ENCODE data around the gene CELA3A. TPM values are rescaled to one million over a fixed set of nuclear protein-coding genes. Genes with fewer than 3 reads are reported as not detected.

CELA3A gene, protein sequence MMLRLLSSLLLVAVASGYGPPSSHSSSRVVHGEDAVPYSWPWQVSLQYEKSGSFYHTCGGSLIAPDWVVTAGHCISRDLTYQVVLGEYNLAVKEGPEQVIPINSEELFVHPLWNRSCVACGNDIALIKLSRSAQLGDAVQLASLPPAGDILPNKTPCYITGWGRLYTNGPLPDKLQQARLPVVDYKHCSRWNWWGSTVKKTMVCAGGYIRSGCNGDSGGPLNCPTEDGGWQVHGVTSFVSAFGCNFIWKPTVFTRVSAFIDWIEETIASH
- total RNA-seq = 1.5 and 3.1 TPM in 2 replicates
- long read RNA-seq, partial matches to known transcripts = 0 of 2 reads
- long read RNA-seq, other reads (novel, unspliced or antisense) = 0 of 2 reads

DNA sequence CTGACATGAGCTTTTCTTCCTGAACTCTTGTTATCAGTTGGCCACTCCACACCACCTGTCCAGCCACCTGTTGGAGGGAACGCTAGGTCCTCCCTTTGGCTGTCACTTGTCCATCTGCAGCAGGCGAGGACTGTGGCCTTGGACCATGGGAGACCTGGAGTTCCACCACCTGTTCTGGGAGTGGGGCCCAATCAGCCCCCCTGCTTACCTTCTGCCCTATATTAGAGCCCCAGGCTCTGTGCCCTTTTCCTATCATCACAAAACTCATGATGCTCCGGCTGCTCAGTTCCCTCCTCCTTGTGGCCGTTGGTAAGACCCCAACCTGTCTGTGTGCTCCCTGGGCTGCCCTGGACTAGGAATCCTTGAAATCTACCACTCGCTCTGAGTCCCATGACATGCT is at the start of gene CELA3A:
TSS of gene CELA3A (plus strand) at position 249 of the 400 bp plus-strand sequence. CDS start at position 267, 18 bp downstream.
- Mint-ChIP-seq H3K4me3 (ENCODE audit: low read depth) (no peak within 1 kb of the TSS), H3K27me3 (no peaks in the 10 kb centered on the region), H3K9me3 (ENCODE audit: low read depth) (peaks cover 2% of the 10 kb centered on the region)

DNA sequence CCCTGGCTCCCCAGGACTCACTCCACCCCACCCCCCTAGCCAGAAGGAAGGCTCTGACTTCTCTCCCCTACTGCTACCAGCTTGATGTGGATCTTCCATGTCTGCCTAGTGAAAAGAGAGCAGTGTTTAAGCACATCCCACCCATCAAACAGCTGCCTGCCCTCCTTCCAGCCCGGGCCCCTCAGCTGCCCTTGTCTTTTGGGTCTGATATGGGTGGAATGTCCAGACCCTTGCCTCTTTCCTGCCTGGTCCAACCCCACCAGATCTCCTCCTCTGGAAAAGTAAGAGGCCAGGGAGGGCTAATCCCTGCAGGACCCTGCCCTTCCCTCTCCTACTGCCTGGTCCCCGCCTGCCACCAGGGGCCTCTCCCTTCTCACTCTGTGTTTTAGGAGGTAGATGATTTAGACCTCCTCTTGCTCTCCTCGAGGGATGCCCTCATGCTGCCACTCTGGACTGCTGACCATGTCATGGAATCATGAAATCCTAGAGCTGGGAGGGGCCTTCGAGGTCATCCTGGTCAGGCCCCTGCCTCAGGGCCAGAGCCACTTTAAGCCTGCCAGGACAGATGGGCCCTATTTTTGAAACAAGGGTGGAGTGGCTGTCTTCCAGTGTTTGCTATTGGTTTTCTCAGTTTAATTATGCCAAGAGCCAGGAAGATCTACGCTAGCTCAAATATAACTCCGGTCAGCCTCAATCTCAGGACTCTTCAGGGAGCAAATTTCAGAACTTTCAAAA is 48.5 kb upstream of the CELA3A start:
- H3K9me3 Mint-ChIP-seq (ENCODE audit: low read depth) = no peaks in the 10 kb centered on the region
- H3K27me3 Mint-ChIP-seq = no peaks in the 10 kb centered on the region
- no peak overlapping the region for H3K27ac Mint-ChIP-seq
- H3K4me3 Mint-ChIP-seq (ENCODE audit: low read depth) = no peak overlapping the region
- H3K36me3 Mint-ChIP-seq (ENCODE audit: insufficient read depth) = no peaks in the 10 kb centered on the region
- DNase-seq (ENCODE audit: low spot score, unreplicated experiment) = no peak
- peaks cover 14% of the 10 kb centered on the region for H3K4me1 Mint-ChIP-seq (ENCODE audit: low read depth)
- TF ChIP-seq, protein P1, sequence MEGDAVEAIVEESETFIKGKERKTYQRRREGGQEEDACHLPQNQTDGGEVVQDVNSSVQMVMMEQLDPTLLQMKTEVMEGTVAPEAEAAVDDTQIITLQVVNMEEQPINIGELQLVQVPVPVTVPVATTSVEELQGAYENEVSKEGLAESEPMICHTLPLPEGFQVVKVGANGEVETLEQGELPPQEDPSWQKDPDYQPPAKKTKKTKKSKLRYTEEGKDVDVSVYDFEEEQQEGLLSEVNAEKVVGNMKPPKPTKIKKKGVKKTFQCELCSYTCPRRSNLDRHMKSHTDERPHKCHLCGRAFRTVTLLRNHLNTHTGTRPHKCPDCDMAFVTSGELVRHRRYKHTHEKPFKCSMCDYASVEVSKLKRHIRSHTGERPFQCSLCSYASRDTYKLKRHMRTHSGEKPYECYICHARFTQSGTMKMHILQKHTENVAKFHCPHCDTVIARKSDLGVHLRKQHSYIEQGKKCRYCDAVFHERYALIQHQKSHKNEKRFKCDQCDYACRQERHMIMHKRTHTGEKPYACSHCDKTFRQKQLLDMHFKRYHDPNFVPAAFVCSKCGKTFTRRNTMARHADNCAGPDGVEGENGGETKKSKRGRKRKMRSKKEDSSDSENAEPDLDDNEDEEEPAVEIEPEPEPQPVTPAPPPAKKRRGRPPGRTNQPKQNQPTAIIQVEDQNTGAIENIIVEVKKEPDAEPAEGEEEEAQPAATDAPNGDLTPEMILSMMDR (IDR thresholded peaks at IDR 0.05; ENCODE audit: unreplicated experiment) = peak; percentile 29

More for the DNA sequence above, at the start of gene CELA3A:
- peak within 1 kb of the TSS; percentile 93 for H3K27ac Mint-ChIP-seq
- H3K36me3 Mint-ChIP-seq (ENCODE audit: insufficient read depth) = peaks cover 2% of the 10 kb centered on the region
- peaks cover 22% of the 10 kb centered on the region for H3K4me1 Mint-ChIP-seq (ENCODE audit: low read depth)
- DNase-seq (ENCODE audit: low spot score, unreplicated experiment) = no peak
- TF ChIP-seq, protein P1 (IDR thresholded peaks at IDR 0.05; ENCODE audit: unreplicated experiment) = no peak

DNA sequence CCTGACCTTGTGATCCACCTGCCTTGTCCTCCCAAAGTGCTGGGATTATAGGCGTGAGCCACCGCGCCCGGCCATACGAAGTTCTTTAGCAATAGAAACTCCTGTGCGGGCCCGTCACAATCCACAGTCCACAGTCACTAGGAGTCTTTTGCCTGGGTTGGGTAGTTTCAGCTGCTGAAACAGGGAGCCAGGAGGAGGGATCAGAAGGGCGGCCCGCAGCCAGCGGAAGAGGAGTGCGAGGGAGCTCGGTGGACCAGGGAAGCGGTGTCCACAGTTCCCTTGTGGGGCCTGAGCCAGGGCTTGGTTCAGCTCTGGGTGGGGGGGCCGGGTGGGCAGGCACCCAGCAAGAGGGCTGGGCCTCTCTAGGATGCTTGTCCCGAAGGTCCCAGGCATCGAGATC is 46.4 kb upstream of the CELA3A start:
- H3K27me3 Mint-ChIP-seq = no peaks in the 10 kb centered on the region
- H3K4me3 Mint-ChIP-seq (ENCODE audit: low read depth) = no peak overlapping the region
- no peak for DNase-seq (ENCODE audit: low spot score, unreplicated experiment)
- TF ChIP-seq, protein P1 (IDR thresholded peaks at IDR 0.05; ENCODE audit: unreplicated experiment) = no peak
- no peaks in the 10 kb centered on the region for H3K36me3 Mint-ChIP-seq (ENCODE audit: insufficient read depth)
- H3K27ac Mint-ChIP-seq = no peak overlapping the region
- no peaks in the 10 kb centered on the region for H3K9me3 Mint-ChIP-seq (ENCODE audit: low read depth)
- H3K4me1 Mint-ChIP-seq (ENCODE audit: low read depth) = peaks cover 19% of the 10 kb centered on the region

DNA sequence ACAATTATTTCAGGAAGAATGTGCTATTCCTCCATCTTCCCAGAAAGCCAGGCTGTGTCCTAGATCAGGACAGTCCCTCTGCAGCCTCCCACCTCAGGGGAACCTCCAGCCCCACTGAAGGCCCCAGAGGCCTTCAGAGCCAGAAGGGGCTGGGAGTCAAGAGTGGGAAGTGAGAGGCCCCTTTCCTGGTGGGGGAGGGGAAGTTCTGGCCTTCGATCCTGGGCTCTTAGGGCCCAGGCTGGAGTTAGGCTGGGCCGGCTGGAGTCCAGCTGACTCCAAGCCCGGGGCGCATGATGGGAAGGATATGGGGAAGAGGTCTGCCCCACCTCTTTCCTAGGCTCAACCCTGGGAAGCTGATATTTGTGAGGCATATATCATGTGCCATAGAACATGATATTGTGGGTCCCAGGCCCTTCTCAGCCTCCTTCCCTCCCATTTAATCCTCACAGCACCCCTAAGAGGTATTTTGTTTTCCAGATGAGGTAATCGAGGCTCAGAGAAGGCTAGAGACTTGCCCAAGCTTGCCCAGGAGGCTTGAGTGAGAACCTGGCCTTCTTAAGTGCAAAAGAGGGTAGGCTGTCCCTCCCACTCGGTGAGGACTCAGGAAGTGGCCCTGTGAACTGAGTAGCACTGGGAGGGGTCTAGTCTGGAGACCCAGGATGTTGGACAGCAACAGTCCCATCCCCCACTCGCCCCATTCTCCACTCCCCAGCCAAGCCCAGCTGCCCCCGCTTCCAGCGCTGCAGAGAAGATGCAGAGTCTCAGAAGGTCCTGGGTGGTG is 45.8 kb upstream of the CELA3A start:
- no peaks in the 10 kb centered on the region for H3K9me3 Mint-ChIP-seq (ENCODE audit: low read depth)
- no peak overlapping the region for H3K4me3 Mint-ChIP-seq (ENCODE audit: low read depth)
- no peaks in the 10 kb centered on the region for H3K36me3 Mint-ChIP-seq (ENCODE audit: insufficient read depth)
- no peak overlapping the region for H3K27ac Mint-ChIP-seq
- no peak for DNase-seq (ENCODE audit: low spot score, unreplicated experiment)
- TF ChIP-seq, protein P1 (IDR thresholded peaks at IDR 0.05; ENCODE audit: unreplicated experiment) = no peak
- peaks cover 19% of the 10 kb centered on the region for H3K4me1 Mint-ChIP-seq (ENCODE audit: low read depth)
- no peaks in the 10 kb centered on the region for H3K27me3 Mint-ChIP-seq

All from progenitor cell of endocrine pancreas (in vitro differentiated cells).